Transverse colon (tissue), 4 donors: Measurements from ENCODE around the gene PGLYRP2. TPM values are rescaled to one million over a fixed set of nuclear protein-coding genes. Genes with fewer than 3 reads are reported as not detected.

ENCODE experiments used
- DNase-seq: peaks from one replicate; pipeline ENCODE4 v3.0.0-alpha.2; 2019
- H3K27ac ChIP-seq, 4 donors: fragments of 200-600 bp; sonication (generic); 2 replicates each; pipeline ENCODE4 v1.5.1; 2016 to 2018; ENCODE audit warnings: inconsistent platforms in 4 of 4
- H3K27me3 ChIP-seq: fragments of 200-600 bp; sonication (generic); 2 replicates; pipeline ENCODE4 v1.5.1; 2017; ENCODE audit warnings: inconsistent platforms
- H3K36me3 ChIP-seq, 4 donors: fragments of 200-600 bp; sonication (generic); 2 replicates each; pipeline ENCODE4 v1.5.1; 2017 to 2019; ENCODE audit warnings: inconsistent platforms in 4 of 4
- H3K4me1 ChIP-seq, 4 donors: fragments of 200-600 bp; sonication (generic); 2 replicates each; pipeline ENCODE4 v1.5.1; 2017 to 2020; ENCODE audit warnings: inconsistent platforms in 4 of 4
- H3K4me3 ChIP-seq, 4 donors: fragments of 200-600 bp; sonication (generic); 1 replicate in 1 of 4; 2 replicates in 3 of 4; pipeline versions ENCODE4 v1.5.1 to v1.6.1; 2017 to 2019; ENCODE audit warnings: inconsistent platforms in 4 of 4
- H3K9me3 ChIP-seq, 2 donors: fragments of 200-600 bp; sonication (generic); 2 replicates each; pipeline ENCODE4 v1.5.1; 2017 to 2019; ENCODE audit warnings: inconsistent platforms in 2 of 2
- CTCF ChIP-seq, 5 experiments: fragments of 200-600 bp in 3 of 5; fragments of 450-650 bp in 2 of 5; sonication (generic) in 3 of 5; IDR thresholded peaks; 1 replicate in 2 of 5; 2 replicates in 3 of 5; pipeline ENCODE4 v1.5.1; 2016 to 2017; ENCODE audit warnings: antibody characterized with exemption in 5 of 5, inconsistent platforms in 3 of 5, mild to moderate bottlenecking in 2 of 5, moderate library complexity in 1 of 5
- EP300 ChIP-seq: sonication (generic); formaldehyde crosslinking; IDR thresholded peaks from one replicate; pipeline ENCODE4 v1.6.1; 2017; ENCODE audit warnings: antibody characterized with exemption, low read depth
- POLR2A ChIP-seq: fragments of 450-650 bp; IDR thresholded peaks from one replicate; pipeline ENCODE4 v1.6.1; 2016; ENCODE audit warnings: antibody characterized with exemption, mild to moderate bottlenecking, moderate library complexity
- POLR2AphosphoS5 ChIP-seq, 3 donors: sonication (generic); formaldehyde crosslinking; IDR thresholded peaks; one replicate each; pipeline ENCODE4 v1.6.1; 2016; ENCODE audit warnings: antibody characterized with exemption in 3 of 3
- WGBS, 2 donors: methylation state at CpG; one replicate each; pipeline ENCODE4 v1.1.5; 2018; ENCODE audit warnings: low coverage in 1 of 2; 5-methylcytosine and 5-hydroxymethylcytosine counted together
- in situ Hi-C, 4 donors: fragments of 200-750 bp; cut with MboI; loops; one replicate each; pipeline versions ENCODE4 v1.15.0 to v1.15.1; 2017; ENCODE audit warnings: low sequenced_read_pairs in 3 of 4, low pct_ligation_motif_present in 1 of 4, low pct_unique_long_range_greater_than_20kb in 1 of 4
- intact Hi-C: fragments of 100-400 bp; cut with DNase I; formaldehyde crosslinking; loops from one replicate; pipeline ENCODE4 v1.15.1; 2023; ENCODE audit warnings: low total_unique reads
- total RNA-seq, 4 donors: library from RNA; depleted of rRNA; stranded (reverse); fragments of >200 nt; gene quantifications; one replicate each; pipeline ENCODE4 v1.1.0, GENCODE V29; 2016

PGLYRP2 gene
- total RNA-seq, 4 donors from 2014 or later, result not detected

GRCh38 chr19:15450528-15450890 lies 28.8 kb downstream of the PGLYRP2 start:
- Histone ChIP-seq H3K4me1 (peaks cover 0 to 23% (median 21%) of the 10 kb centered on the region in 4 donors), H3K36me3 (no peaks in the 10 kb centered on the region), H3K4me3 (no peak overlapping the region), H3K9me3 (no peaks in the 10 kb centered on the region), H3K27ac (peak overlapping the region; percentile 71 to 86 (median 77)), H3K27me3 (peaks cover 13% of the 10 kb centered on the region)
- WGBS, 2 donors, result 85% methylated on average over 1 of the region's 1 CpG; no CpG with 5 or more reads in 1 of the 2 donors
- no peak for TF ChIP-seq EP300
- TF ChIP-seq POLR2AphosphoS5 (IDR thresholded peaks at IDR 0.05), result no peak
- TF ChIP-seq CTCF (IDR thresholded peaks at IDR 0.05), result no peak
- no peak for TF ChIP-seq POLR2A
- in situ Hi-C loops (no loop called here), intact Hi-C loops (no loop called here)
- no peak for DNase-seq

GRCh38 chr19:15449620-15450527 lies 29.4 kb downstream of the PGLYRP2 start, which contains the start of gene WIZ:
Gene WIZ, minus strand, starts transcription at chr19:15449956. Its CDS starts 1,649 bp downstream, at chr19:15448307.
- intact Hi-C loops, result no loop called here
- 13% methylated on average over 7 of the region's 77 CpGs; no CpG with 5 or more reads in 1 of the 2 donors for WGBS, 2 donors

GRCh38 chr19:15448778-15449619 lies 30.3 kb downstream of the PGLYRP2 start:
- WGBS, 2 donors, result 5 to 23% methylated on average over 6 to 17 of the region's 43 CpGs
- DNase-seq, result no peak
- Histone ChIP-seq H3K4me1 (peaks cover 0 to 23% (median 21%) of the 10 kb centered on the region in 4 donors), H3K9me3 (no peaks in the 10 kb centered on the region), H3K4me3 (peak overlapping the region; percentile 58 to 83 (median 66)), H3K27ac (peak overlapping the region; percentile 71 to 86 (median 77)), H3K36me3 (no peaks in the 10 kb centered on the region), H3K27me3 (no peaks in the 10 kb centered on the region)
- in situ Hi-C loops (loop anchor here in 1 of 4 donors (25.0 kb wide), 1 partner anchor 187 kb away; no protein-coding TSS in a partner anchor), intact Hi-C loops (no loop called here)
- TF ChIP-seq CTCF (IDR thresholded peaks at IDR 0.05), result no peak
- no peak for TF ChIP-seq POLR2AphosphoS5 (IDR thresholded peaks at IDR 0.05)
- no peak for TF ChIP-seq EP300
- no peak for TF ChIP-seq POLR2A

More at GRCh38 chr19:15449620-15450527, 29.4 kb downstream of the PGLYRP2 start, which contains the start of gene WIZ:
- H3K36me3 ChIP-seq, result no peaks in the 10 kb centered on the region
- H3K9me3 ChIP-seq, result no peaks in the 10 kb centered on the region
- in situ Hi-C loops, result loop anchor here in 1 of 4 donors (25.0 kb wide), 1 partner anchor 188 kb away; no protein-coding TSS in a partner anchor
- TF ChIP-seq POLR2AphosphoS5 (IDR thresholded peaks at IDR 0.05), result peak in 2 of 3 donors; percentile 31 to 69
- no peak for TF ChIP-seq POLR2A
- H3K27ac ChIP-seq, result peak within 1 kb of the TSS; percentile 71 to 86 (median 77)
- H3K4me1 ChIP-seq, result peaks cover 0 to 23% (median 21%) of the 10 kb centered on the region in 4 donors
- DNase-seq, result peak; percentile 91
- peaks cover 7% of the 10 kb centered on the region for H3K27me3 ChIP-seq
- peak within 1 kb of the TSS; percentile 58 to 83 (median 66) for H3K4me3 ChIP-seq

GRCh38 chr19:15448044-15448777 lies 31.1 kb downstream of the PGLYRP2 start:
- WGBS, 2 donors, result 19 to 46% methylated on average over 5 to 17 of the region's 17 CpGs
- intact Hi-C loops (no loop called here), in situ Hi-C loops (loop anchor here in 1 of 4 donors (25.0 kb wide), 1 partner anchor 186 kb away; no protein-coding TSS in a partner anchor)
- Histone ChIP-seq H3K36me3 (no peaks in the 10 kb centered on the region), H3K27ac (peak overlapping the region in 2 of 4 donors; percentile 79 to 86), H3K4me1 (peaks cover 0 to 17% (median 17%) of the 10 kb centered on the region in 4 donors), H3K4me3 (no peak overlapping the region), H3K9me3 (no peaks in the 10 kb centered on the region), H3K27me3 (no peaks in the 10 kb centered on the region)
- TF ChIP-seq POLR2A (no peak), POLR2AphosphoS5 (IDR thresholded peaks at IDR 0.05) (no peak), CTCF (IDR thresholded peaks at IDR 0.05) (no peak), EP300 (no peak)
- no peak for DNase-seq
